HG03025 (cell line): Measurements from ENCODE around the gene MTOR.
"Not testable (repeated sequence)": the region's sequence is repeated elsewhere in the genome, so short reads cannot be mapped to it uniquely, and the experiment has no call there.

Experiments used
- ATAC-seq: cut with Tn5 transposase; IDR thresholded peaks from one replicate; pipeline ENCODE4 v1.9.1; 2021; ENCODE audit warnings: mild to moderate bottlenecking, moderate library complexity; ENCODE audit not compliant: unreplicated experiment, low FRiP score

The MTOR gene

GRCh38 chr1:11070876-11071275 is 191.5 kb downstream of the MTOR start:
- ATAC-seq = no peak

DNA sequence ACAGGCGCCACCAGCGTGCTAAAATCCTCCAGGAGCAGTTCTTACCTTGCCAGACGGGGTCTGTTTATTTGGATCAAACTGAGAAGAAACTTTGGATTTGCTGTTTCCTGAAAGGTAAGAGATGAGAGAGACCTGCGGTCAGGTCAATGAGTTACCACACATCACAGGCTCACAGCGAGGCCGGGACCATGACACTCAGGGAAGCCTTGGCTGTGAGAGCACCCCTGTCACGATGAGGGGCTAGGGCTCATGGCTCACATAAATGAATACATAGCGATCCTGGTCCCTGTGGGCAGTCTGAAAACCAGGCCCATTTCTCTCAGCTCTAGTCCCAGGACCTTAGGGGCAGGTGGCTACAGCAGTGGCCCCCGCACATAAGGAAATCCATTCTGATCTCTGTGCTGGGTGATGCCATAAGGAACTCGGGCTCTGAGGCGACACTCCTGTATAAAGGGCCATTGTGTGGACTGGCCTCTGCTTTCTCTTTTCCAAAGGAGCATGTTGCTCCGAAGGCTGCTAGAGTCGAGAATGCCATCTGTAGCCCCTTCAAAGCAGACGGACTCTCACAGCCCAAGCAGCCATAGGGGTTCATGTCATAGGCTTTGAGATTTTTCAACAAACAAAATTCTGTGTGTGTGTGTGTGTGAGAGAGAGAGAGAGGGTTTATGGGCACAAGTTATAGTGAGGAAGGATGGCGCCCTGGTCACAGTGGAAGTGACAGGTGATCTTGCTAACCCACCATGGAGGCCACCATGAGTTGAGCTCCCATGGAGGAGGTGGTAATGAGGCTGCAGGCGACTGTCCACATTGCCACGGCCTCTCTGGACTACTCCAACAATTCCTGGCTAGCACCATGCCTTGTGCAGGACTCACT is 193.5 kb downstream of the MTOR start:
- no peak for ATAC-seq

GRCh38 chr1:11067716-11068599 is 194.4 kb downstream of the MTOR start:
- ATAC-seq = no peak

DNA sequence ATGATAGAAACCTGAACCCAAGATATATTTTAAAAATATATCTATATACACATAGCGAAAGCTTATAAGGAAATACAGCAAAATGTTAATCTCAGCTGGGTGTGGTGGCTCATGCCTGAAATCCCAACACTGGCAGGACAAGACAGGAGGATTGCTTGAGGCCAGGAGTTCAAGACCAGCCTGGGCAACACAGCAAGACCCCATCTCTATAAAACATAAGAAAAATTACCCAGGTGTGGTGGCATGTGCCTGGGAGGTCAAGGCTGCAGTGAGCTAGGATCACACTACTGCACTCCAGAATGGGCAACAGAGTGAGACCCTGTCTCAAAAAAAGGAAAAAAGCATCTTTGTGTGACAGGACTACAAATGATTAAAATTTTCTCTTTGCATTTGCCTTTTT is 196.6 kb downstream of the MTOR start:
- no peak for ATAC-seq

DNA sequence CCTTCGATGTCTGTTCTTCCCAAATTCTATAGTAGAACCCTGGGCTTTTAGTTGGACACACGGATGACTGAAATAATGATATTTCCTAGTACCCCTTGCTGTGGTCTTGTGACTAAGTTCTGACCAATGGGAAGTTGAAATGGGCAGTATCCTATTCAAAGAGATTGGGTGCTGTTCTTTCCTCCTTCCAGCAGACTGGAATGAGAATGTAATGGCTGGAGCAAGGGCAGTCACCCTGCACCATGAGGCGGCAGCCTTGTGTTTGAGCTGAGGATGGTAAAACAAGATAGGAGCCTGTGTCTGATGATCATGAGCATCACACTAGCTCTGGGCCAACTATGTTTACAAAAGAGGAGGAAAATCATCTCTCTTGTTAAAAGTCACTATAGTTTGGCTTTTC is 197.4 kb downstream of the MTOR start:
- ATAC-seq = no peak

GRCh38 chr1:11063937-11064537 is 198.3 kb downstream of the MTOR start:
- not testable (repeated sequence) for ATAC-seq

DNA sequence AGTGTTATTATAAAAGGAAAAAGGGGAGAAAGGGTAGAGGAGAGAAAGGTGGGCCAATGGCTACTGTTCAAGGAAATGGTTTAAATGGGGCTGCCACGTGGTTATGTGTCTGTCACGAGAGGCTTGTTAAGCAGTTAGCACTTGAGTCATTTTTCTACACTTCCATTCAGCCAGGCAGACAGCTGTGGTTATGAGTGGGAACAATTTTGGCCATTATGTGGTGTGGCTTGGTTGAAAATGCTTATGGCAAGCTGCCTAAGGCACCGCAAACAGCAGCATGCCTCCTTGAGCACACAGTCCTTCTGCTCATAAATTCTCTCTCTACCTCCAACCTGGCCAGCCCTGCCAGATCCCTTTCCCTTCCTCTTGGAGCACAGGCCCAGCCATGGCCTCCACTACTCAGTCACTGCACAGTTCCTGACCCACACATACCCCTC is 199.4 kb downstream of the MTOR start:
- ATAC-seq = no peak

DNA sequence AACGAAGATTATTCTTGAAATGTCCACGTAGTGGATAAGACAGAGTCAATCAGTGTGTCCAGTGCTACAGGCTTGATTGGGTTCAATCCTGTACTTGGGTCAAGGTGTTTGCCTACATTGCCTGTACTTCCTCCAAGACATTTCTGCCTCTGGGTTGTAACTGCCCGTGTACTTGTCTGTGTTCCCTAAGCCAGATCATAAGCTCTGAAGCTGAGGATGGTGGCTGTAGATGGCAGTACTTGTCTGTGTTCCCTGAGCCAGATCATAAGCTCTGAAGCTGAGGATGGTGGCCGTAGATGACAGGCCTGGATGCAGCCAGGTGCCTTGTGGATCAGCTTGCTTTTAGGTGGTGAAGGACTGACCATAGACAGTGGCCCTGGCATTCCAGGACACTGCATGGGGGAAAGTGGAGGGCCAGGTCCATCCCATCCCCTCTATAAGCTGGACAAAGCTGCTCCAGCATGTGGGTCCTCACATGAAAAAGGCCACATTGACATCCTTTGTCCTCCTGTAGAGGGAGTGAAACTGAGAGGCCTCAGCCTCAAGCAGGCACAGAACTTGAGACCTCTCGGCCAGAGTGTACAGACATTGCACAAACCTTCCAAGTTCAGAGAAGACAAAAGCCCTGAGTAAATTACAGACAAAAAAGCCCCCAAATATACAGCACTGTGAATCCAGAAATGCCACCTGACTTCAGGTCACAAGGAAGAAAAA is 200.5 kb downstream of the MTOR start:
- ATAC-seq = no peak

GRCh38 chr1:11059968-11060830 is 202.2 kb downstream of the MTOR start, which contains the start of gene SRM:
TSS of gene SRM (minus strand) at chr1:11060018. CDS start at chr1:11059943, 75 bp downstream.
- ATAC-seq = peak; percentile 60

DNA sequence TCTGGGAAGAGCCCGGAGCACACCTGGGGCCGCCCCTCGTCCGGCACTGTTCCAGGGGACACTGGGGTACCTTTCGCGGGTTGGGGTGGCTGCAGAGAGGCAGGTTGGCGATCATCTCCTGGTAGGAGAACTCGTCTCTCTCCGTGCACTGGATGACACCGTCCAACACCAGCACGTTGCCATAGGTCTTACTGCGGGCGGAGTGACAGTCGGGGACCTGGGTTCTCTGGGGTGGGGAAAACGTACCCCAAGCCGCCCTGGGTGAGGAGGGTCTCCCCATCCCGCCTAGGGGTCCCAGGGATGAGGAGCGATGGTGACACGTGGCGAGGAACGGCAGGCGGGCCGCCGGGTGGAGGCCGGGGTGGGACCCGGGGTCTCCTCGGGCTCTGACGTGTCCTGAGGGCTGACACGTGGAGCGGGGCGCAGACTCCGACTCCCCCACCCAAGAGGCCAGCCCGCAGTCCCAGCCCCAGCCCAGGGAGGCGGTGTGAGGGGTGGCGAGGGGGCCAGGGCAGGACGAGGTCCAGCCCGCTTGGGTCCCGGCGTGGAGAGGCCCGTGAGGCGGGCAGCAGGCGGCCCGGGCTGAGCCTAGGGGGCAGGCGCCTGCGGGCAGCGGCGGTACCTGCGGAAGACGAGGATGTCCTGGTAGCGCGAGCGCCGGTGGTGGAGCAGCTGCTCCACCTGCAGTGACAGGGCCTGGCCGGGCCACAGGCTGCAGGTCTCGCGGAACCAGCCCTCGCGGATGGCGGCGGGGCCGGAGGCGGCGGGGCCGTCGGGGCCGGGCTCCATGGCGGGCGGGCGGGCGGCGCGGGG is 203.0 kb downstream of the MTOR start:
- peak; percentile 12 for ATAC-seq

DNA sequence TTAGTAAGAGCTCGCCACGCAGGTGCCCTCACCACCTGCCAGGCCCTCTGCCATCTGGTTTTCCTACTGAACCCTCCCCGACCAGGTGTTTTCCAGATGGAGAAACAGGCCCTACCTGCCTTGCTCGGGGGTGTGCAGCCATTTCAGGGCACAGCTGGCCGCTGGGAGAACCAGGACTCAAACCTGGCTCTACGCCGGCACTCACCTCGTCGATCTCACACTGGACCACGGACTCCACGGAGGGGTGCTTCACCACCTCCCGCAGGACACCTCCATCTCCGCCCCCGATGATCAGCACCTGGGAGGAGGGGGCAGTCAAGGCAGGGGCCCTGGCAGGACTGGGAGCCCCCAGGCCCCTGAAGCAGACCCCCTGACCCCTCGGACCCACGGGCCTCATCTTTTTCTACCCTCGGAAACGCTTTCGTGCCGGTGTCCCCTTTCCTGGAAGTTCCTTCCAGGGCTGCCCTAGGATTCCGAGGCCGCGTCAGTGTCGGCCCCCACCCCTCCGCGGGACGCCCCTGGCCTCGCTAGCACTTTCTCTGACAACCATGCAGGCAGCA is 203.7 kb downstream of the MTOR start:
- ATAC-seq = no peak

GRCh38 chr1:11058026-11058425 is 204.3 kb downstream of the MTOR start:
- no peak for ATAC-seq

DNA sequence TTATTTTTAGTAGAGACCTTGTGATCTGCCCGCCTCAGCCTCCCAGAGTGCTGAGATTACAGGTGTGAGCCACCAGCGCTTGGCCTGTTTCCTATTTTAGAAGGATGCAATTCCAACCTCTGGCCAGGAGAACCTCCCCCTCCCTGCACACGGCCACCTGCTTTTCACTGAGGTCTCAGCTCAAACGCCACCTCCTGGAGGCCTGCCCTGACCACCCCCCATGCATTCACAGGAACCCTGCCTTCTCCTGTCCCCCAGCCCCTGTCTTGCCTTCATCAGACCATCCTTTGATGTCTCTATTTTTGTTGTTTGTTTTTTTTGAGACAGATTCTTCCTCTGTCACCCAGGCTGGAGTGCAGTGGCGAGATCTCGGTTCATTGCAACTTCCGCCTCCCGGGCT is 204.9 kb downstream of the MTOR start:
- no peak for ATAC-seq
